Measurements from ENCODE around the gene KDM4C. TPM values are rescaled to one million over a fixed set of nuclear protein-coding genes. Genes with fewer than 3 reads are reported as not detected.

Gene KDM4C
- total RNA-seq, 4 donors from 2014 or later, result 75.0 to 95.9 (median 88.9) TPM

DNA sequence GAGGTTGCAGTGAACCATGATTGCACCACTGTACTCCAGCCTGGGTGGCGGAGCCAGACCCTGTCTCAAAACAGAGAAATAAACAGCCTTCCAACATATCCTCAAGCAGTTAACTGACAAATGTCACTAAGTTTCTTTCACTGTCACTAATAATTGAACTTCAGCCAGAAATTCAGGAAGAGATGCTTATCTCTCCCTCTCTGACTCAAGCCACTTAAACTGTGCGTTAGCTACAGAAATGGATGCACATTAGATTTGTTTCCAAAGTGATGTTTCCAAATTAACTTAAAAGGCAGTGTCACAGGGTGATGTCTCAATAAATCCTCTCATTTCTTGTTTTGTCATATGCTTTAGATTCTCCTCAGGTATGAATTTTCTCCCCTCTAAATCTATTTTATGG lies 164.9 kb downstream of the KDM4C start:
- Histone ChIP-seq H3K36me3 (no peaks in the 10 kb centered on the region), H3K27ac (no peak overlapping the region), H3K27me3 (no peaks in the 10 kb centered on the region), H3K9me3 (no peaks in the 10 kb centered on the region), H3K4me3 (no peak overlapping the region), H3K4me1 (no peaks in the 10 kb centered on the region)
- in situ Hi-C loops (cut with MboI; ENCODE audit: low pct_ligation_motif_present in 1 of 4, low pct_unique_long_range_greater_than_20kb in 1 of 4, low sequenced_read_pairs in 3 of 4) (no loop called here), intact Hi-C loops (cut with DNase I; ENCODE audit: low total_unique reads) (no loop called here)
- no peak for TF ChIP-seq POLR2AphosphoS5 (IDR thresholded peaks at IDR 0.05)
- TF ChIP-seq, protein P1, sequence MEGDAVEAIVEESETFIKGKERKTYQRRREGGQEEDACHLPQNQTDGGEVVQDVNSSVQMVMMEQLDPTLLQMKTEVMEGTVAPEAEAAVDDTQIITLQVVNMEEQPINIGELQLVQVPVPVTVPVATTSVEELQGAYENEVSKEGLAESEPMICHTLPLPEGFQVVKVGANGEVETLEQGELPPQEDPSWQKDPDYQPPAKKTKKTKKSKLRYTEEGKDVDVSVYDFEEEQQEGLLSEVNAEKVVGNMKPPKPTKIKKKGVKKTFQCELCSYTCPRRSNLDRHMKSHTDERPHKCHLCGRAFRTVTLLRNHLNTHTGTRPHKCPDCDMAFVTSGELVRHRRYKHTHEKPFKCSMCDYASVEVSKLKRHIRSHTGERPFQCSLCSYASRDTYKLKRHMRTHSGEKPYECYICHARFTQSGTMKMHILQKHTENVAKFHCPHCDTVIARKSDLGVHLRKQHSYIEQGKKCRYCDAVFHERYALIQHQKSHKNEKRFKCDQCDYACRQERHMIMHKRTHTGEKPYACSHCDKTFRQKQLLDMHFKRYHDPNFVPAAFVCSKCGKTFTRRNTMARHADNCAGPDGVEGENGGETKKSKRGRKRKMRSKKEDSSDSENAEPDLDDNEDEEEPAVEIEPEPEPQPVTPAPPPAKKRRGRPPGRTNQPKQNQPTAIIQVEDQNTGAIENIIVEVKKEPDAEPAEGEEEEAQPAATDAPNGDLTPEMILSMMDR (IDR thresholded peaks at IDR 0.05), result no peak
- TF ChIP-seq POLR2A (IDR thresholded peaks at IDR 0.05), result no peak
- TF ChIP-seq EP300 (IDR thresholded peaks at IDR 0.05; ENCODE audit: low read depth), result no peak
- 93 to 96% methylated on average over 2 of the region's 2 CpGs for WGBS, 2 donors (ENCODE audit: low coverage in 1 of 2)
- no peak for DNase-seq

DNA sequence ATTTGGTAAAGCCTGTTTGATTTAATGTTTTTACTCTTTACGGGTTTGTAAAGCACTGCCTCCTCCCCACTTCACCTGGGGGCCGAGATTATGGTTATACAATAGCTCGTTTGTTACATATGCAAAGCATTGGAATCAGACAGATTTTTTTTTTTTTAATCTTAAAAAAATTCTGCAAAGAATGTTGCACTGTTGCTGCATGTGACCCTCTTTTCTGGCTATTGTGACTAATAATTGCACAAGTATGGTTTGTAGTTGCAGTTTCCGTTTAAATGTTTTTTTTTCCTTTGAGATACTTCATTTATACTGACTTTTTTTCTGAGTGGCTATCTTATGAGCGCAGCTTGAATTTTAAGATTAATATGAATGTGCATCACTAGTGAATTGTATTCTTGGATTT lies 165.3 kb downstream of the KDM4C start:
- Histone ChIP-seq H3K4me1 (no peaks in the 10 kb centered on the region), H3K4me3 (no peak overlapping the region), H3K27ac (no peak overlapping the region), H3K9me3 (no peaks in the 10 kb centered on the region), H3K36me3 (no peaks in the 10 kb centered on the region), H3K27me3 (no peaks in the 10 kb centered on the region)
- TF ChIP-seq, protein P1 (IDR thresholded peaks at IDR 0.05), result no peak
- TF ChIP-seq EP300 (IDR thresholded peaks at IDR 0.05; ENCODE audit: low read depth) (no peak), POLR2AphosphoS5 (IDR thresholded peaks at IDR 0.05) (no peak), POLR2A (IDR thresholded peaks at IDR 0.05) (no peak)
- in situ Hi-C loops (cut with MboI; ENCODE audit: low pct_ligation_motif_present in 1 of 4, low pct_unique_long_range_greater_than_20kb in 1 of 4, low sequenced_read_pairs in 3 of 4) (no loop called here), intact Hi-C loops (cut with DNase I; ENCODE audit: low total_unique reads) (no loop called here)
- WGBS, 2 donors (ENCODE audit: low coverage in 1 of 2), result 79 to 83% methylated on average over 5 of the region's 5 CpGs
- DNase-seq, result no peak

GRCh38 chr9:6924149-6924548 lies 166.4 kb downstream of the KDM4C start:
- H3K4me1 ChIP-seq, result peaks cover 0 to 7% (median 1%) of the 10 kb centered on the region in 4 donors
- intact Hi-C loops (cut with DNase I; ENCODE audit: low total_unique reads) (no loop called here), in situ Hi-C loops (cut with MboI; ENCODE audit: low pct_ligation_motif_present in 1 of 4, low pct_unique_long_range_greater_than_20kb in 1 of 4, low sequenced_read_pairs in 3 of 4) (no loop called here)
- no peak for DNase-seq
- no peak overlapping the region for H3K27ac ChIP-seq
- 70 to 100% methylated on average over 1 to 3 of the region's 3 CpGs for WGBS, 2 donors (ENCODE audit: low coverage in 1 of 2)
- no peaks in the 10 kb centered on the region for H3K36me3 ChIP-seq
- no peak overlapping the region for H3K4me3 ChIP-seq
- TF ChIP-seq EP300 (IDR thresholded peaks at IDR 0.05; ENCODE audit: low read depth) (no peak), POLR2AphosphoS5 (IDR thresholded peaks at IDR 0.05) (no peak)
- H3K9me3 ChIP-seq, result no peaks in the 10 kb centered on the region
- no peaks in the 10 kb centered on the region for H3K27me3 ChIP-seq

- intact Hi-C loops (cut with DNase I; ENCODE audit: low total_unique reads), result no loop called here
- WGBS, 2 donors (ENCODE audit: low coverage in 1 of 2), result 89 to 99% methylated on average over 8 of the region's 8 CpGs
- TF ChIP-seq POLR2AphosphoS5 (IDR thresholded peaks at IDR 0.05) (no peak), EP300 (IDR thresholded peaks at IDR 0.05; ENCODE audit: low read depth) (no peak), POLR2A (IDR thresholded peaks at IDR 0.05) (no peak)
- TF ChIP-seq, protein P1 (IDR thresholded peaks at IDR 0.05), result no peak
- in situ Hi-C loops (cut with MboI; ENCODE audit: low pct_ligation_motif_present in 1 of 4, low pct_unique_long_range_greater_than_20kb in 1 of 4, low sequenced_read_pairs in 3 of 4), result no loop called here
- Histone ChIP-seq H3K27me3 (no peaks in the 10 kb centered on the region), H3K27ac (no peak overlapping the region), H3K9me3 (no peaks in the 10 kb centered on the region), H3K4me1 (peaks cover 0 to 16% (median 2%) of the 10 kb centered on the region in 4 donors), H3K4me3 (no peak overlapping the region), H3K36me3 (no peaks in the 10 kb centered on the region)
- no peak for DNase-seq
Observed at GRCh38 chr9:6924988-6925563, 167.3 kb downstream of the KDM4C start.

- H3K27ac ChIP-seq, result no peak overlapping the region
- H3K36me3 ChIP-seq, result no peaks in the 10 kb centered on the region
- no peaks in the 10 kb centered on the region for H3K27me3 ChIP-seq
- intact Hi-C loops (cut with DNase I; ENCODE audit: low total_unique reads) (no loop called here), in situ Hi-C loops (cut with MboI; ENCODE audit: low pct_ligation_motif_present in 1 of 4, low pct_unique_long_range_greater_than_20kb in 1 of 4, low sequenced_read_pairs in 3 of 4) (no loop called here)
- 97 to 98% methylated on average over 11 to 12 of the region's 12 CpGs for WGBS, 2 donors (ENCODE audit: low coverage in 1 of 2)
- no peak for DNase-seq
- H3K4me1 ChIP-seq, result peaks cover 0 to 16% (median 2%) of the 10 kb centered on the region in 4 donors
- H3K9me3 ChIP-seq, result no peaks in the 10 kb centered on the region
- TF ChIP-seq POLR2A (IDR thresholded peaks at IDR 0.05) (no peak), EP300 (IDR thresholded peaks at IDR 0.05; ENCODE audit: low read depth) (no peak), POLR2AphosphoS5 (IDR thresholded peaks at IDR 0.05) (no peak)
- TF ChIP-seq, protein P1 (IDR thresholded peaks at IDR 0.05), result no peak
- H3K4me3 ChIP-seq, result no peak overlapping the region
Observed at GRCh38 chr9:6925836-6926235, 168.1 kb downstream of the KDM4C start.
